Endothelial cell of umbilical vein (primary cell): ENCODE measurements around the gene SERPINA5. TPM values are rescaled to one million over a fixed set of nuclear protein-coding genes. Genes with fewer than 3 reads are reported as not detected.

ENCODE experiments used
- BruUV-seq: library from RNA; stranded (reverse); fragments of 400-500 nt; replicated peaks from 2 replicates; lab custom pipeline; 2021; lab: Mats Ljungman, UMichigan
- CTCF ChIA-PET: fragments of 300-600, 350-600 bp; sonication (Branson Sonifier 250); formaldehyde crosslinking; loops from one replicate; lab custom pipeline; 2021; ENCODE audit warnings: antibody characterized with exemption, inconsistent platforms; lab: Charles Lee
- POLR2A ChIA-PET: fragments of 300-600, 350-600 bp; sonication (Branson Sonifier 250); formaldehyde crosslinking; loops from one replicate; lab custom pipeline; 2021; ENCODE audit warnings: antibody characterized with exemption, inconsistent platforms; lab: Charles Lee
- DNase-seq: peaks from one replicate; pipeline ENCODE4 v3.0.0-alpha.2; 2011; ENCODE audit warnings: low read depth, low spot score
- FAIRE-seq: peaks from 2 replicates; lab custom pipeline; 2011; peaks lifted over from hg19 to GRCh38; lab: Jason Lieb, UNC
- H2AFZ ChIP-seq: 2 replicates; pipeline ENCODE4 v1.6.0; 2012; ENCODE audit warnings: low read depth, low read length, control low read depth, inconsistent platforms
- H3K27ac ChIP-seq: 2 replicates; pipeline ENCODE4 v1.5.1; 2011; ENCODE audit warnings: low read depth, mild to moderate bottlenecking, control low read depth, low read length, moderate library complexity; ENCODE audit not compliant: insufficient read depth
- H3K27me3 ChIP-seq, 2 experiments: 2 replicates each; pipeline versions ENCODE4 v1.6.0 to v1.6.1; 2011; ENCODE audit warnings: low read length in 2 of 2, mixed read lengths in 1 of 2; ENCODE audit not compliant: control insufficient read depth in 2 of 2, insufficient read depth in 2 of 2
- H3K36me3 ChIP-seq, 2 experiments: 2 replicates in 1 of 2; 3 replicates in 1 of 2; pipeline ENCODE4 v1.5.1; 2011; ENCODE audit warnings: low read length in 2 of 2, mild to moderate bottlenecking in 1 of 2, moderate library complexity in 1 of 2; ENCODE audit not compliant: control insufficient read depth in 2 of 2, insufficient read depth in 2 of 2; ENCODE audit errors: extremely low read depth in 1 of 2
- H3K4me1 ChIP-seq: 3 replicates; pipeline ENCODE4 v1.5.1; 2011; ENCODE audit warnings: mild to moderate bottlenecking, low read length; ENCODE audit not compliant: control insufficient read depth, insufficient read depth; ENCODE audit errors: extremely low read depth
- H3K4me2 ChIP-seq: 2 replicates; pipeline ENCODE4 v1.6.1; 2011; ENCODE audit warnings: low read length, control low read depth, mixed read lengths; ENCODE audit not compliant: insufficient read depth
- H3K4me3 ChIP-seq, 3 experiments: fragments of 200-600 bp in 1 of 3; sonication (generic), shearing (Covaris generic) in 1 of 3; replicated peaks in 1 of 3; 2 replicates each; pipeline ENCODE4 v1.5.1; 2011 to 2016; ENCODE audit warnings: control low read depth in 3 of 3, low read length in 3 of 3, mild to moderate bottlenecking in 2 of 3, inconsistent platforms in 1 of 3, low read depth in 1 of 3, moderate library complexity in 1 of 3; ENCODE audit not compliant: insufficient read depth in 1 of 3
- H3K79me2 ChIP-seq: 2 replicates; pipeline ENCODE4 v1.6.0; 2012; ENCODE audit warnings: low read length, inconsistent platforms; ENCODE audit not compliant: control insufficient read depth, insufficient read depth
- H3K9ac ChIP-seq: replicated peaks from 2 replicates; pipeline ENCODE3; 2011; ENCODE audit warnings: low read length, control low read depth; ENCODE audit not compliant: insufficient read depth; ENCODE audit errors: extremely low read depth
- H3K9me1 ChIP-seq: replicated peaks from 3 replicates; pipeline ENCODE4 v1.6.0; 2011; ENCODE audit warnings: mild to moderate bottlenecking, low read length; ENCODE audit not compliant: control insufficient read depth, insufficient read depth; ENCODE audit errors: extremely low read depth
- H3K9me3 ChIP-seq: replicated peaks from 2 replicates; pipeline ENCODE4 v1.5.1; 2012; ENCODE audit warnings: low read length, inconsistent platforms; ENCODE audit not compliant: control insufficient read depth, insufficient read depth
- H4K20me1 ChIP-seq: replicated peaks from 2 replicates; pipeline ENCODE3; 2011; ENCODE audit warnings: mild to moderate bottlenecking, low read length; ENCODE audit not compliant: control insufficient read depth, insufficient read depth; ENCODE audit errors: extremely low read depth
- CTCF ChIP-seq, 2 donors: IDR thresholded peaks; 1 replicate in 1 of 2; 2 replicates in 1 of 2; pipeline ENCODE4 v1.5.1; 2011; ENCODE audit warnings: low read length in 2 of 2, mild to moderate bottlenecking in 2 of 2, moderate library complexity in 2 of 2, control low read depth in 1 of 2, inconsistent platforms in 1 of 2, low read depth in 1 of 2; ENCODE audit not compliant: insufficient read depth in 1 of 2; ENCODE audit errors: extremely low read depth in 1 of 2
- EZH2 ChIP-seq: IDR thresholded peaks from 2 replicates; pipeline ENCODE4 v1.6.1; 2012; ENCODE audit warnings: borderline replicate concordance, low read depth, mild to moderate bottlenecking, moderate library complexity, low read length, inconsistent platforms; ENCODE audit not compliant: severe bottlenecking
- FOS ChIP-seq: IDR thresholded peaks from 2 replicates; pipeline ENCODE4 v1.6.1; 2011; ENCODE audit warnings: mild to moderate bottlenecking, low read length, moderate library complexity, borderline replicate concordance; ENCODE audit not compliant: insufficient read depth
- GATA2 ChIP-seq: IDR thresholded peaks from 2 replicates; pipeline ENCODE4 v1.7.0; 2011; ENCODE audit warnings: low read depth, mild to moderate bottlenecking, moderate library complexity, mixed read lengths, low read length; ENCODE audit not compliant: insufficient read length, insufficient read depth
- JUN ChIP-seq: IDR thresholded peaks from 2 replicates; pipeline ENCODE4 v1.6.1; 2011; ENCODE audit warnings: borderline replicate concordance, low read depth; ENCODE audit not compliant: insufficient read length, insufficient read depth
- MAX ChIP-seq: IDR thresholded peaks from 2 replicates; pipeline ENCODE4 v1.6.1; 2011; ENCODE audit not compliant: insufficient read depth, insufficient read length
- POLR2A ChIP-seq: IDR thresholded peaks from 2 replicates; pipeline ENCODE4 v1.6.1; 2012; ENCODE audit warnings: low read depth, mild to moderate bottlenecking, control low read depth, low read length
- POLR2AphosphoS5 ChIP-seq: IDR thresholded peaks from 2 replicates; pipeline ENCODE4 v1.6.1; 2012; ENCODE audit warnings: low read depth, mild to moderate bottlenecking, control low read depth, low read length, moderate library complexity; ENCODE audit not compliant: insufficient read depth
- dilution Hi-C: fragments of 300-500 bp; cut with MboI; formaldehyde crosslinking; loops from one replicate; pipeline ENCODE4 v1.15.0; 2019; ENCODE audit warnings: low sequenced_read_pairs; ENCODE audit not compliant: extremely low pct_ligation_motif_present
- intact Hi-C: fragments of 100-400 bp; cut with micrococcal nuclease; formaldehyde crosslinking; loops from one replicate; pipeline ENCODE4 v1.10.0; 2022
- polyA plus RNA-seq, 4 experiments: library from polyadenylated mRNA; depleted of rRNA in 3 of 4; stranded (reverse) in 3 of 4; unstranded in 1 of 4; fragments of >200 nt; gene quantifications; 2 replicates each; pipeline versions ENCODE4 v1.2.1 to v1.2.3, GENCODE V29; 2011 to 2012; ENCODE audit warnings: missing spikeins in 1 of 4
- total RNA-seq: library from RNA; stranded (reverse); gene quantifications from 2 replicates; pipeline ENCODE4 v1.2.3, GENCODE V29; 2021

Gene SERPINA5
- total and polyA plus RNA-seq, 2 donors (not counting 3 experiments of a cell fraction or from before 2014, with no cell fraction given), result 0.12 TPM; not detected in 1

- TF ChIP-seq MAX (no peak), POLR2AphosphoS5 (no peak), JUN (no peak), GATA2 (no peak), POLR2A (no peak)
- Histone ChIP-seq H3K9me3 (no peaks in the 10 kb centered on the region), H3K4me2 (no peak overlapping the region), H3K9me1 (no peaks in the 10 kb centered on the region), H2AFZ (no peak overlapping the region), H3K79me2 (no peaks in the 10 kb centered on the region), H3K4me3 (no peak overlapping the region), H3K9ac (no peak overlapping the region), H3K27ac (peak overlapping the region; percentile 78), H3K4me1 (peaks cover 36% of the 10 kb centered on the region), H3K27me3 (no peaks in the 10 kb centered on the region), H4K20me1 (no peaks in the 10 kb centered on the region), H3K36me3 (no peaks in the 10 kb centered on the region)
- POLR2A ChIA-PET, result no interaction called here
- no TSS peak for BruUV-seq
- intact Hi-C loops (loop anchor here (1.0 to 5.0 kb wide), 3 partner anchors 57 to 932 kb away; no protein-coding TSS in a partner anchor), dilution Hi-C loops (no loop called here)
- DNase-seq, result no peak
- no peak for FAIRE-seq
- CTCF ChIA-PET, result interaction anchor here (0.5 kb wide), 1 partner anchor 826 kb away, joined by 3 read pairs; no protein-coding TSS in a partner anchor
Measured at GRCh38 chr14:94600148-94600545, 18.9 kb downstream of the SERPINA5 start.

- peak; percentile 43 for TF ChIP-seq FOS
- no peak for TF ChIP-seq EZH2
- no peak for TF ChIP-seq CTCF (IDR thresholded peaks at IDR 0.05; ENCODE audit: extremely low read depth in 1 of 2, insufficient read depth in 1 of 2, low read depth in 1 of 2, low read length in 2 of 2)
- DNase-seq (peak; percentile 51), FAIRE-seq (peak; percentile 89)
- Histone ChIP-seq H3K9me1 (no peaks in the 10 kb centered on the region), H3K4me3 (no peak overlapping the region), H2AFZ (peak overlapping the region; percentile 52), H3K36me3 (no peaks in the 10 kb centered on the region), H3K4me1 (peaks cover 36% of the 10 kb centered on the region), H3K4me2 (no peak overlapping the region), H4K20me1 (no peaks in the 10 kb centered on the region), H3K9ac (no peak overlapping the region), H3K79me2 (no peaks in the 10 kb centered on the region), H3K9me3 (no peaks in the 10 kb centered on the region), H3K27me3 (no peaks in the 10 kb centered on the region), H3K27ac (peak overlapping the region; percentile 19)
- ChIA-PET POLR2A (no interaction called here), CTCF (interaction anchor here (0.6 to 1.2 kb wide), 3 partner anchors 9 to 168 kb away, joined by 3 read pairs; no protein-coding TSS in a partner anchor)
- dilution Hi-C loops (no loop called here), intact Hi-C loops (loop anchor here (2.0 to 5.0 kb wide), 2 partner anchors 59 to 930 kb away; no protein-coding TSS in a partner anchor)
- no TSS peak for BruUV-seq
Measured at GRCh38 chr14:94601884-94602391, 20.7 kb downstream of the SERPINA5 start.
